SJCRH30 (cell line): ENCODE measurements around the gene FAP. TPM values are rescaled to one million over a fixed set of nuclear protein-coding genes. Genes with fewer than 3 reads are reported as not detected.

ENCODE experiments used
- DNase-seq, 2 experiments: peaks; one replicate each; pipeline ENCODE4 v3.0.0-alpha.2; 2015 to 2020
- H3K27ac ChIP-seq: fragments of 250-450 bp; sonication (Bioruptor Pico); 2 replicates; pipeline ENCODE4 v1.5.1; 2020; ENCODE audit warnings: mild to moderate bottlenecking, moderate library complexity
- H3K27me3 ChIP-seq: fragments of 250-450 bp; sonication (Bioruptor Pico); 2 replicates; pipeline ENCODE4 v1.5.1; 2020; ENCODE audit warnings: mild to moderate bottlenecking, moderate library complexity
- H3K36me3 ChIP-seq: fragments of 250-450 bp; sonication (Bioruptor Pico); 2 replicates; pipeline ENCODE4 v1.5.1; 2020; ENCODE audit warnings: mild to moderate bottlenecking, moderate library complexity
- H3K4me1 ChIP-seq: fragments of 250-450 bp; sonication (Bioruptor Pico); 2 replicates; pipeline ENCODE4 v1.5.1; 2020; ENCODE audit warnings: mild to moderate bottlenecking, moderate library complexity
- H3K4me3 ChIP-seq: fragments of 250-450 bp; sonication (Bioruptor Pico); 2 replicates; pipeline ENCODE4 v1.5.1; 2020; ENCODE audit warnings: mild to moderate bottlenecking, moderate library complexity
- H3K9me3 ChIP-seq: fragments of 250-450 bp; sonication (Bioruptor Pico); replicated peaks from 2 replicates; pipeline ENCODE4 v1.5.1; 2020; ENCODE audit warnings: mild to moderate bottlenecking, moderate library complexity
- total RNA-seq: library from RNA; depleted of rRNA; stranded (reverse); fragments of >200 nt; shearing (Covaris generic); gene quantifications from 2 replicates; pipeline ENCODE4 v1.2.3, GENCODE V29; 2014

Gene FAP
- total RNA-seq, 1 experiment from 2014 or later, result 3.6 TPM

- Histone ChIP-seq H3K4me3 (no peak overlapping the region), H3K36me3 (no peaks in the 10 kb centered on the region), H3K27ac (no peak overlapping the region), H3K9me3 (no peaks in the 10 kb centered on the region), H3K4me1 (no peaks in the 10 kb centered on the region), H3K27me3 (no peaks in the 10 kb centered on the region)
- DNase-seq, result no peak
These were observed 58.3 kb downstream of the FAP start for GRCh38 chr2:162184821-162185450.

GRCh38 chr2:162184359-162184758 lies 58.9 kb downstream of the FAP start:
- H3K27me3 ChIP-seq, result no peaks in the 10 kb centered on the region
- no peaks in the 10 kb centered on the region for H3K9me3 ChIP-seq
- H3K27ac ChIP-seq, result no peak overlapping the region
- no peaks in the 10 kb centered on the region for H3K4me1 ChIP-seq
- no peaks in the 10 kb centered on the region for H3K36me3 ChIP-seq
- no peak for DNase-seq
- no peak overlapping the region for H3K4me3 ChIP-seq

- Histone ChIP-seq H3K4me3 (no peak overlapping the region), H3K9me3 (no peaks in the 10 kb centered on the region), H3K36me3 (no peaks in the 10 kb centered on the region), H3K4me1 (no peaks in the 10 kb centered on the region), H3K27ac (no peak overlapping the region), H3K27me3 (no peaks in the 10 kb centered on the region)
- DNase-seq, result no peak
These were observed 60.9 kb downstream of the FAP start for GRCh38 chr2:162182395-162182794.

GRCh38 chr2:162177301-162177700 lies 65.9 kb downstream of the FAP start:
- Histone ChIP-seq H3K9me3 (no peaks in the 10 kb centered on the region), H3K4me1 (no peaks in the 10 kb centered on the region), H3K27me3 (no peaks in the 10 kb centered on the region), H3K36me3 (no peaks in the 10 kb centered on the region), H3K4me3 (no peak overlapping the region), H3K27ac (no peak overlapping the region)
- no peak for DNase-seq

- H3K9me3 ChIP-seq, result no peaks in the 10 kb centered on the region
- no peak for DNase-seq
- no peaks in the 10 kb centered on the region for H3K36me3 ChIP-seq
- no peaks in the 10 kb centered on the region for H3K27me3 ChIP-seq
- H3K4me1 ChIP-seq, result no peaks in the 10 kb centered on the region
- H3K27ac ChIP-seq, result no peak overlapping the region
- no peak overlapping the region for H3K4me3 ChIP-seq
These were observed 67.5 kb downstream of the FAP start for GRCh38 chr2:162175714-162176113.

- H3K9me3 ChIP-seq, result no peaks in the 10 kb centered on the region
- no peaks in the 10 kb centered on the region for H3K36me3 ChIP-seq
- no peak for DNase-seq
- H3K27ac ChIP-seq, result no peak overlapping the region
- no peaks in the 10 kb centered on the region for H3K27me3 ChIP-seq
- H3K4me1 ChIP-seq, result no peaks in the 10 kb centered on the region
- H3K4me3 ChIP-seq, result no peak overlapping the region
These were observed 68.5 kb downstream of the FAP start for GRCh38 chr2:162174746-162175145.

GRCh38 chr2:162172802-162173370 lies 70.4 kb downstream of the FAP start:
- Histone ChIP-seq H3K27ac (no peak overlapping the region), H3K4me1 (no peaks in the 10 kb centered on the region), H3K27me3 (no peaks in the 10 kb centered on the region), H3K36me3 (no peaks in the 10 kb centered on the region), H3K9me3 (no peaks in the 10 kb centered on the region), H3K4me3 (no peak overlapping the region)
- no peak for DNase-seq

GRCh38 chr2:162166745-162167144 lies 76.5 kb downstream of the FAP start:
- no peaks in the 10 kb centered on the region for H3K4me1 ChIP-seq
- no peak for DNase-seq
- H3K36me3 ChIP-seq, result no peaks in the 10 kb centered on the region
- H3K27ac ChIP-seq, result no peak overlapping the region
- H3K9me3 ChIP-seq, result no peaks in the 10 kb centered on the region
- no peaks in the 10 kb centered on the region for H3K27me3 ChIP-seq
- H3K4me3 ChIP-seq, result no peak overlapping the region

GRCh38 chr2:162166174-162166573 lies 77.1 kb downstream of the FAP start:
- no peak overlapping the region for H3K27ac ChIP-seq
- DNase-seq, result no peak
- no peaks in the 10 kb centered on the region for H3K4me1 ChIP-seq
- H3K4me3 ChIP-seq, result no peak overlapping the region
- H3K36me3 ChIP-seq, result no peaks in the 10 kb centered on the region
- no peaks in the 10 kb centered on the region for H3K9me3 ChIP-seq
- no peaks in the 10 kb centered on the region for H3K27me3 ChIP-seq

GRCh38 chr2:162164802-162165201 lies 78.4 kb downstream of the FAP start:
- no peak for DNase-seq
- H3K4me1 ChIP-seq, result no peaks in the 10 kb centered on the region

GRCh38 chr2:162159446-162159845 lies 83.8 kb downstream of the FAP start:
- no peaks in the 10 kb centered on the region for H3K9me3 ChIP-seq
- no peak overlapping the region for H3K4me3 ChIP-seq
- H3K27ac ChIP-seq, result no peak overlapping the region
- no peak for DNase-seq
- no peaks in the 10 kb centered on the region for H3K4me1 ChIP-seq
- H3K36me3 ChIP-seq, result no peaks in the 10 kb centered on the region
- no peaks in the 10 kb centered on the region for H3K27me3 ChIP-seq

More at GRCh38 chr2:162164802-162165201, 78.4 kb downstream of the FAP start:
- Histone ChIP-seq H3K4me3 (no peak overlapping the region), H3K36me3 (no peaks in the 10 kb centered on the region), H3K27ac (no peak overlapping the region), H3K9me3 (no peaks in the 10 kb centered on the region), H3K27me3 (no peaks in the 10 kb centered on the region)

GRCh38 chr2:162156149-162156548 lies 87.1 kb downstream of the FAP start:
- no peak for DNase-seq
- H3K9me3 ChIP-seq, result no peaks in the 10 kb centered on the region
- H3K4me1 ChIP-seq, result no peaks in the 10 kb centered on the region
- H3K36me3 ChIP-seq, result no peaks in the 10 kb centered on the region
- no peaks in the 10 kb centered on the region for H3K27me3 ChIP-seq
- H3K27ac ChIP-seq, result no peak overlapping the region
- H3K4me3 ChIP-seq, result no peak overlapping the region

GRCh38 chr2:162155093-162155492 lies 88.2 kb downstream of the FAP start:
- Histone ChIP-seq H3K9me3 (no peaks in the 10 kb centered on the region), H3K27ac (no peak overlapping the region), H3K4me1 (no peaks in the 10 kb centered on the region), H3K27me3 (no peaks in the 10 kb centered on the region), H3K4me3 (no peak overlapping the region), H3K36me3 (no peaks in the 10 kb centered on the region)
- no peak for DNase-seq

- no peak overlapping the region for H3K27ac ChIP-seq
- peak; percentile 40 to 73 for DNase-seq
- H3K36me3 ChIP-seq, result no peaks in the 10 kb centered on the region
- no peaks in the 10 kb centered on the region for H3K9me3 ChIP-seq
- no peaks in the 10 kb centered on the region for H3K27me3 ChIP-seq
- H3K4me1 ChIP-seq, result no peaks in the 10 kb centered on the region
- H3K4me3 ChIP-seq, result no peak overlapping the region
These were observed 89.5 kb downstream of the FAP start for GRCh38 chr2:162153608-162154224.

- Histone ChIP-seq H3K4me3 (no peak within 1 kb of the TSS), H3K9me3 (no peaks in the 10 kb centered on the region), H3K27me3 (no peaks in the 10 kb centered on the region), H3K36me3 (no peaks in the 10 kb centered on the region), H3K4me1 (no peaks in the 10 kb centered on the region), H3K27ac (no peak within 1 kb of the TSS)
- no peak for DNase-seq
These were observed 91.1 kb downstream of the FAP start, which contains the start of gene GCG for GRCh38 chr2:162152147-162152546. GCG (minus strand) TSS chr2:162152247; CDS start chr2:162149178, 3,069 bp downstream.

- no peaks in the 10 kb centered on the region for H3K36me3 ChIP-seq
- no peak overlapping the region for H3K27ac ChIP-seq
- DNase-seq, result no peak
- no peaks in the 10 kb centered on the region; the same call in 1 of the 2 replicates for H3K27me3 ChIP-seq
- no peaks in the 10 kb centered on the region for H3K4me1 ChIP-seq
- H3K9me3 ChIP-seq, result no peaks in the 10 kb centered on the region
- H3K4me3 ChIP-seq, result no peak overlapping the region
These were observed 93.3 kb downstream of the FAP start for GRCh38 chr2:162149940-162150339.
